ENCODE results near the gene CACNB4.

CACNB4 gene

GRCh38 chr2:151791545-151791944 is 307.3 kb downstream of the CACNB4 start:
- no peak for TF ChIP-seq CTCF (IDR thresholded peaks at IDR 0.05; ENCODE audit: borderline replicate concordance, insufficient read depth, low read depth, low read length)

DNA sequence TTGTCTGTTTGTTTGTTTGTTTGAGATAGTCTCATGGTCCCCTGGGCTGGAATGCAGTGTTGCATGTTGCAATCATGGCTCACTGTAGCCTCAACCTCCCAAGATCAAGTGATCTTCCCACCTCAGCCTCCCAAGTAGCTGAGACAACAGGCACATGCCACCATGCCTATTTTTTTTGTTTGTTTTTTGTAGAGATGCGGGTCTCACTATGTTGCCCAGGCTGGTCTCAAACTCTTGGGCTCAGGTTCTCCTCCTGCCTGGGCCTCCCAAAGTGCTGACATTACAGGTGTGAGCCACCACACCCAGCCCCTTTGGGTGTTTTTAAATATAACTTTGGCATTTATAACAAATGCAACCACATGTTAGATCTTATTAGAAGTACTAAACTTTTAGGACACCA is 308.2 kb downstream of the CACNB4 start:
- no peak for TF ChIP-seq CTCF (IDR thresholded peaks at IDR 0.05; ENCODE audit: borderline replicate concordance, insufficient read depth, low read depth, low read length)
- no peak overlapping the region for H3K4me3 ChIP-seq (ENCODE audit: low read depth, low read length)

More at GRCh38 chr2:151791545-151791944, 307.3 kb downstream of the CACNB4 start:
- no peak overlapping the region for H3K4me3 ChIP-seq (ENCODE audit: low read depth, low read length)

DNA sequence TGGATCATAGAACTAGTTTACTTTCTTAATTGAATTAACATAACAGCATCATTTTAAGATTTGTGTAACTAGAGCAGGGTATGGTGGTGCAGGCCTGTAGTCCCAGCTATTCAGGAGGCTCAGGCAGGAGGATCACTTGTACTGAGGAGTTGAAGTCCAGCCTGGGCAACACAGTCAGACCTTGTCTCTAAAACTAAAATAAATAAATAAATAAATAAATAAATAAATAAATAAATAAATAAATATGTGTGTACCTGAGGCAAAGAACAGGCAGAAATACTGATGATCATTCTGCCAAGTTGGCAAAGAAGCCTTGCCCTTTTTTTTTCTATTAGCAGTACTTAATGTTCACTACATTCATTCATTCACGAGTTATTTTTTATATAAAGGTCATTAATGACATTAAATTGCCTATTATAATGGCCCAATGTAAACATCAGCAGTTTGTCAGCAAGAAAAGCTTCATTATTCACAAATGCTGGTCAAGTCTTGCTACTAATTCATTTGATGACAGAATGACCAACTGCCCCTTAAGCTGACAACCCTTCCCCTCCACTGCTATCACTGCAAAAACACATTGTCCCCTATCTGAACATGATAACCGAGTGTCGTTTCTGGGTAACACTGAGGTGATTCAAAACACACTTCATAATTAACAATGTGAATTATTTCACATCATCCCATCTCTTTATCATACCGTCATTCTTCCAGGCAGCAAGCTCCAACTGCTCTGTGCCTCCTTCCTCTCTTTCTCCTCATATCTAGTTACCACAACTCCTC is 309.6 kb downstream of the CACNB4 start:
- TF ChIP-seq CTCF (IDR thresholded peaks at IDR 0.05; ENCODE audit: borderline replicate concordance, insufficient read depth, low read depth, low read length): no peak
- H3K4me3 ChIP-seq (ENCODE audit: low read depth, low read length): no peak overlapping the region

- no peak overlapping the region for H3K4me3 ChIP-seq (ENCODE audit: low read depth, low read length)
- no peak for TF ChIP-seq CTCF (IDR thresholded peaks at IDR 0.05; ENCODE audit: borderline replicate concordance, insufficient read depth, low read depth, low read length)
These were observed 312.4 kb downstream of the CACNB4 start for GRCh38 chr2:151786483-151786882.

DNA sequence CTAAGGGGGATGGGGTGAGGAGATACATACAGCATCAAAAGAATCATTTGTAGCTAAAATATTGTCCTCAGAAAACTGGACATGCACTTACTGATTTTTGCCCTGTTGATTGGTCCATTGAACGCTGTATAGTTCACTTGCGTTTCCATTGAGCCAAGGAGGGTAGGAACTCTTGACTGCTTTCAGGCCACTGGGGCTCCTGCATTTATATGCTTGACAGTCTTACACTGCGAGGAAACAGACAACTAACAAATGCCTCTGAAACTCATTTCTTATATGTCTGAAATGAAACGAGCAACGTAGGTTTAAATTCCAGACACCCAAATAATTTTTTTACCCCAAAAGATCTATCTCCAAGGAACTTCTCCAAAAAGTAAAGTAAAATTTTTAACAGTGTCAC is 312.8 kb downstream of the CACNB4 start:
- TF ChIP-seq CTCF (IDR thresholded peaks at IDR 0.05; ENCODE audit: borderline replicate concordance, insufficient read depth, low read depth, low read length): no peak
- no peak overlapping the region for H3K4me3 ChIP-seq (ENCODE audit: low read depth, low read length)

GRCh38 chr2:151783133-151783520 is 315.7 kb downstream of the CACNB4 start:
- TF ChIP-seq CTCF (IDR thresholded peaks at IDR 0.05; ENCODE audit: borderline replicate concordance, insufficient read depth, low read depth, low read length): no peak

More at GRCh38 chr2:151783133-151783520, 315.7 kb downstream of the CACNB4 start:
- no peak overlapping the region for H3K4me3 ChIP-seq (ENCODE audit: low read depth, low read length)
